Measurements from ENCODE around the gene GPR160. TPM values are rescaled to one million over a fixed set of nuclear protein-coding genes. Genes with fewer than 3 reads are reported as not detected.

GPR160 gene
- total RNA-seq, 2 donors from 2014 or later, result 56.4 to 78.4 TPM

DNA sequence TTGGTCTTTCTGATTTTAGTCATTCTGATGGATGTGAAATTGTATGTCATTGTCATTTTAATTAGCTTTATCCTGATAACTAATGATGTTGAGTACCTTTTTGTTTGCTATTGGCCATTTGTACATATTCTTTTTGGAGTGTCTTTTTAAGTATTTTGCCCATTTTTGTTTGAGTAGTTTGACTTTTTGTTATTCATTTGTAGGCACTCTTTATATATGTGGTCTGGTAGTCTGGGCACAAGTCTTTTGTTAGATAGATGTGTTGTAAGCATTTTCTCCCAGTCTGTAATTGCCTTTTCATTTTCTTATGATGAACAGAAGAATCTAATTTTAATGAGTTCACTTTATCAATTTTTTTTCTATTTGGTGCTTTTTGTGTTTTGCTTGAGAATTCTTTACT is 14.6 kb downstream of the GPR160 start:
- no peak overlapping the region for H3K27ac ChIP-seq
- H3K36me3 ChIP-seq, result no peaks in the 10 kb centered on the region
- H3K4me1 ChIP-seq, result peaks cover 1% of the 10 kb centered on the region
- no peaks in the 10 kb centered on the region for H3K27me3 ChIP-seq
- H3K9ac ChIP-seq (ENCODE audit: low read depth in 2 of 2, low read length in 2 of 2), result no peak overlapping the region
- TF ChIP-seq, protein P1, sequence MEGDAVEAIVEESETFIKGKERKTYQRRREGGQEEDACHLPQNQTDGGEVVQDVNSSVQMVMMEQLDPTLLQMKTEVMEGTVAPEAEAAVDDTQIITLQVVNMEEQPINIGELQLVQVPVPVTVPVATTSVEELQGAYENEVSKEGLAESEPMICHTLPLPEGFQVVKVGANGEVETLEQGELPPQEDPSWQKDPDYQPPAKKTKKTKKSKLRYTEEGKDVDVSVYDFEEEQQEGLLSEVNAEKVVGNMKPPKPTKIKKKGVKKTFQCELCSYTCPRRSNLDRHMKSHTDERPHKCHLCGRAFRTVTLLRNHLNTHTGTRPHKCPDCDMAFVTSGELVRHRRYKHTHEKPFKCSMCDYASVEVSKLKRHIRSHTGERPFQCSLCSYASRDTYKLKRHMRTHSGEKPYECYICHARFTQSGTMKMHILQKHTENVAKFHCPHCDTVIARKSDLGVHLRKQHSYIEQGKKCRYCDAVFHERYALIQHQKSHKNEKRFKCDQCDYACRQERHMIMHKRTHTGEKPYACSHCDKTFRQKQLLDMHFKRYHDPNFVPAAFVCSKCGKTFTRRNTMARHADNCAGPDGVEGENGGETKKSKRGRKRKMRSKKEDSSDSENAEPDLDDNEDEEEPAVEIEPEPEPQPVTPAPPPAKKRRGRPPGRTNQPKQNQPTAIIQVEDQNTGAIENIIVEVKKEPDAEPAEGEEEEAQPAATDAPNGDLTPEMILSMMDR (IDR thresholded peaks at IDR 0.05), result no peak
- DNase-seq, result no peak
- H3K9me3 ChIP-seq, result no peaks in the 10 kb centered on the region
- intact Hi-C loops (cut with DNase I), result no loop called here
- no peak overlapping the region for H3K4me3 ChIP-seq

DNA sequence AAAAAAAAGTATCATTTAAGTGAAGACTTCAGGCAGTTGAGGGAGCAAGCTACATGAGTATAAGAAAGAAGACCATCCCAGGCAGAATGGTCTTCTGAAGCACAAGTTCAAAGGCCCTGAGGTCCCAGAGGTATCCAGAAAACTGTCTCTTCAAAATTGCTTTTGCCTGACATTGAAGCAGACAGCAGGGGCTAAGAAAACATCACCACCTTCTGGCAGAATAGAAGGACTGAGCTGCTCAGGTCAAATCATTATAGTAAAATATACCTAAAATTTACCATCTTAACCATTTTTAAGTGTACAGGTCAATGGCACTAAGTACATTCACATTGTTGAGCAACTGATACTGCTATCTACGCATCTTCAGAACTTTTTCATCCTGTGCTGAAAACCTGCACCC is 16.4 kb downstream of the GPR160 start:
- Histone ChIP-seq H3K36me3 (no peaks in the 10 kb centered on the region), H3K4me3 (no peak overlapping the region), H3K9ac (ENCODE audit: low read depth in 2 of 2, low read length in 2 of 2) (no peak overlapping the region), H3K9me3 (no peaks in the 10 kb centered on the region), H3K27me3 (no peaks in the 10 kb centered on the region), H3K27ac (no peak overlapping the region), H3K4me1 (no peaks in the 10 kb centered on the region)
- intact Hi-C loops (cut with DNase I), result no loop called here
- TF ChIP-seq, protein P1 (IDR thresholded peaks at IDR 0.05), result no peak
- no peak for DNase-seq

DNA sequence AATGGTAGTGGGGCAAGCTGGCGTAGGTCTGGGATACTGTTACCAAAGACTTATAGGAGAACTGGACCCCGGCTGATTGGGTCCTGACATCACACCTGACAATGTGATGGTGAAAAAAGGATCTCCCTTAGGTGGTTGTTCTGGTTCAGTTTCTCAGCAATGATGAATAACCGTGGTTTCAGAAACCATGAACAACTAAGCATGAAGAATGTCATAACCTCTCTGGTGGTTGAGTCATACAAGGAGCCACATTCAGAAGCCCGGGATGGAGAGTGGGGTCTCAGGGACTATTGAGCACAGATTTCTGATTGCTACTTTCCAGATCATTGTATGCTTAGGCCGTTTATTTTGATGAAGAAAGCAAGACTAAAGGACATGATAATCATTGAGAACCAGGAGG is 17.4 kb downstream of the GPR160 start:
- no peak overlapping the region for H3K27ac ChIP-seq
- H3K9me3 ChIP-seq, result no peaks in the 10 kb centered on the region
- TF ChIP-seq, protein P1 (IDR thresholded peaks at IDR 0.05), result no peak
- no peaks in the 10 kb centered on the region for H3K27me3 ChIP-seq
- no peaks in the 10 kb centered on the region for H3K36me3 ChIP-seq
- no peaks in the 10 kb centered on the region for H3K4me1 ChIP-seq
- H3K4me3 ChIP-seq, result no peak overlapping the region
- DNase-seq, result no peak
- intact Hi-C loops (cut with DNase I), result no loop called here
- no peak overlapping the region for H3K9ac ChIP-seq (ENCODE audit: low read depth in 2 of 2, low read length in 2 of 2)

DNA sequence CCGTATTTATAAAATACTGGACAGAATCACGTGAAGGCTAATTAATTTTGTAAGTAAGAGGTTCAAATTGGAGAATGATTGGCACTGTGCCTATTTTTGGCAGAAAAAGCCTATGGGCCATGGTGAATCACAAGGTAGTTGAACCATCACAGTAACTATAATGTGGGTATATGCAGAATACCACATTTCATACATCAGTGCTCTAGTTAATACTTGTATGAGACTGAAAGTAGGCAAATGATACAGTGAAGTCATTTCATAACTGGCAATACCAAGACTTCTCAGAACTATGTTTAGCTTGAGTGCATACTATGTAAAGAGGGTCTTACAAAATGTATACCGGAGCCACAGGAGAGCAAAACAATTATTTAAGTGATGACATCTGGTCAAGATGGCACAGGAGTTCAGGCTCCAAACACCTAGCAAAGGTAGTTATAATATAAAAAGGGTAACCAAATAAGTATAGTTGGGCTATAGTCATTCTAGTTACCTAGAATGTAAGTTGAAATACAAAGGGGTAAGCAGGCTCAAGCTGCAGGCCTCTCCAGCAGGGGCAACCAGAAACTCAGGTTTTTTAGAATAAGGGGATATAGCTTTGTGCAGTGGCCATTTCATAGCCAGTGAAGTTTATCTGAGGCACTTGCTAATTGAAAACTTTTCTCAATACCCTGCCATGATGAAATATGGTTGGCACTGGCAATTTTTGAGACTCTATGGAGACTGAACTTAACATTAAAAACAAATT is 19.1 kb downstream of the GPR160 start:
- no peak for DNase-seq
- Histone ChIP-seq H3K9ac (ENCODE audit: low read depth in 2 of 2, low read length in 2 of 2) (no peak overlapping the region), H3K4me3 (no peak overlapping the region), H3K27me3 (no peaks in the 10 kb centered on the region), H3K27ac (no peak overlapping the region), H3K4me1 (no peaks in the 10 kb centered on the region), H3K9me3 (no peaks in the 10 kb centered on the region), H3K36me3 (no peaks in the 10 kb centered on the region)
- TF ChIP-seq, protein P1 (IDR thresholded peaks at IDR 0.05), result no peak
- intact Hi-C loops (cut with DNase I), result no loop called here

DNA sequence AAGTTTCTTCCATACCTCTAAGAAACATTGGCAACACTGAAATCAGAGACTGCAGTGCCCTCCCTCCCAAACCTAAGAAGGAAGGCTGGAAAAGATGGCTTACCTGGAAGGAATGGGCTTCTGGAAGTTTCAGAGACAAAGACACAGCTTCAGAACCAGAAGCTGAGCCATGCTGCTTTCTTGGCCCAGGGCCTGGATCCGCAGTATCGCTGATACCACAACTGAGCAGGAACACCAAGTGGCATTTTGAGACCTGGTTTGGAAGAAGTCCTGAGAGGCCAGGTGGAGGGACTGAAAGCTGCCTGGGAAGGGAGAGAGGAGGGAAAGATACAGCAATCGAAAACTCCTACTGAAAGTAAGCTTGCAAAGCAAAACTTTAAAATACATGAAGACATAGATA is 19.8 kb downstream of the GPR160 start:
- H3K4me1 ChIP-seq, result no peaks in the 10 kb centered on the region
- TF ChIP-seq, protein P1 (IDR thresholded peaks at IDR 0.05), result no peak
- no peak overlapping the region for H3K9ac ChIP-seq (ENCODE audit: low read depth in 2 of 2, low read length in 2 of 2)
- no peak overlapping the region for H3K4me3 ChIP-seq
- no peaks in the 10 kb centered on the region for H3K27me3 ChIP-seq
- no peaks in the 10 kb centered on the region for H3K9me3 ChIP-seq
- no peaks in the 10 kb centered on the region for H3K36me3 ChIP-seq
- no peak overlapping the region for H3K27ac ChIP-seq
- intact Hi-C loops (cut with DNase I), result no loop called here
- DNase-seq, result peak; percentile 14
